Esophagus squamous epithelium (tissue), 4 donors: ENCODE measurements around the gene SLC36A2.

Source experiments
- CTCF ChIP-seq, 6 experiments: fragments of 450-650 bp in 4 of 6; fragments of 200-600 bp in 2 of 6; sonication (generic) in 2 of 6; IDR thresholded peaks; one replicate each; pipeline ENCODE4 v1.5.1; 2016 to 2019; ENCODE audit warnings: antibody characterized with exemption in 6 of 6, mild to moderate bottlenecking in 4 of 6, moderate library complexity in 4 of 6
- POLR2A ChIP-seq, 4 donors: fragments of 450-650 bp; IDR thresholded peaks; one replicate each; pipeline ENCODE4 v1.6.1; 2017; ENCODE audit warnings: antibody characterized with exemption in 4 of 4, mild to moderate bottlenecking in 4 of 4, moderate library complexity in 3 of 4

GRCh38 chr5:151285683-151286082 lies 61.7 kb downstream of the SLC36A2 start:
- TF ChIP-seq CTCF (IDR thresholded peaks at IDR 0.05) (no peak), POLR2A (IDR thresholded peaks at IDR 0.05) (no peak)
